Colon (tissue), 2 donors: ENCODE measurements around the gene RAB17.
"Not testable (repeated sequence)": the region's sequence is repeated elsewhere in the genome, so short reads cannot be mapped to it uniquely, and the experiment has no call there.

Experiments
- FAIRE-seq: peaks from 2 replicates; lab custom pipeline; 2012; peaks lifted over from hg19 to GRCh38; lab: Jason Lieb, UNC
- donor health status: control.
- donor health status: control.

Gene RAB17

GRCh38 chr2:237598468-237599208, 8.1 kb upstream of the RAB17 start:
- FAIRE-seq = no peak

- no peak for FAIRE-seq
These were observed 6.9 kb upstream of the RAB17 start for GRCh38 chr2:237597196-237598145.

GRCh38 chr2:237596520-237597195, 6.1 kb upstream of the RAB17 start:
- no peak for FAIRE-seq

GRCh38 chr2:237595829-237596519, 5.4 kb upstream of the RAB17 start:
- FAIRE-seq = not testable (repeated sequence)

- no peak for FAIRE-seq
These were observed 4.0 kb upstream of the RAB17 start for GRCh38 chr2:237594514-237594871.

GRCh38 chr2:237593596-237594320, 3.2 kb upstream of the RAB17 start:
- FAIRE-seq = no peak

- no peak for FAIRE-seq
These were observed 2.5 kb upstream of the RAB17 start for GRCh38 chr2:237593036-237593435.

- FAIRE-seq = no peak
These were observed 2.0 kb upstream of the RAB17 start for GRCh38 chr2:237592425-237592980.

GRCh38 chr2:237591141-237591881, 777 bp upstream of the RAB17 start:
- no peak for FAIRE-seq

GRCh38 chr2:237588044-237588696, 2.4 kb downstream of the RAB17 start:
- FAIRE-seq = no peak

GRCh38 chr2:237585590-237586221, 4.8 kb downstream of the RAB17 start:
- no peak for FAIRE-seq

- no peak for FAIRE-seq
These were observed 6.9 kb downstream of the RAB17 start for GRCh38 chr2:237583385-237584295.

GRCh38 chr2:237581751-237582746, 8.5 kb downstream of the RAB17 start:
- FAIRE-seq = no peak

GRCh38 chr2:237581326-237581725, 9.2 kb downstream of the RAB17 start:
- FAIRE-seq = no peak

GRCh38 chr2:237577956-237578870, 12.3 kb downstream of the RAB17 start:
- FAIRE-seq = no peak

- FAIRE-seq = no peak
These were observed 13.1 kb downstream of the RAB17 start for GRCh38 chr2:237577458-237577857.
